Astrocyte (in vitro differentiated cells and primary cell): Measurements from ENCODE around the gene TMC2. TPM values are rescaled to one million over a fixed set of nuclear protein-coding genes. Genes with fewer than 3 reads are reported as not detected.

Experiments used
- DNase-seq: peaks from one replicate; pipeline ENCODE4 v3.0.0-alpha.2; 2010; ENCODE audit warnings: low read depth
- FAIRE-seq: peaks from 2 replicates; lab custom pipeline; 2011; peaks lifted over from hg19 to GRCh38; lab: Jason Lieb, UNC
- H2AFZ ChIP-seq: 2 replicates; pipeline ENCODE4 v1.6.0; 2012; ENCODE audit warnings: low read depth, low read length, inconsistent platforms
- H3K27ac ChIP-seq: 2 replicates; pipeline ENCODE4 v1.5.1; 2011; ENCODE audit warnings: low read depth, low read length, inconsistent platforms
- H3K27me3 ChIP-seq: 2 replicates; pipeline ENCODE4 v1.6.0; 2011; ENCODE audit warnings: low read length, inconsistent platforms; ENCODE audit not compliant: insufficient read depth
- H3K36me3 ChIP-seq: 2 replicates; pipeline ENCODE4 v1.5.1; 2011; ENCODE audit warnings: low read length, inconsistent platforms; ENCODE audit not compliant: insufficient read depth
- H3K4me1 ChIP-seq: 2 replicates; pipeline ENCODE4 v1.5.1; 2011; ENCODE audit warnings: low read length, inconsistent platforms; ENCODE audit not compliant: insufficient read depth
- H3K4me2 ChIP-seq: 2 replicates; pipeline ENCODE4 v1.6.0; 2012; ENCODE audit warnings: low read length, inconsistent platforms
- H3K4me3 ChIP-seq: 2 replicates; pipeline ENCODE4 v1.5.1; 2011; ENCODE audit warnings: low read depth, mild to moderate bottlenecking, low read length, inconsistent platforms; ENCODE audit not compliant: insufficient read depth
- H3K79me2 ChIP-seq: 2 replicates; pipeline ENCODE4 v1.6.0; 2012; ENCODE audit warnings: mild to moderate bottlenecking, low read length, inconsistent platforms; ENCODE audit not compliant: insufficient read depth
- H3K9ac ChIP-seq: 2 replicates; pipeline ENCODE4 v1.6.0; 2012; ENCODE audit warnings: mild to moderate bottlenecking, low read length, inconsistent platforms
- H3K9me3 ChIP-seq: 2 replicates; pipeline ENCODE4 v1.5.1; 2012; ENCODE audit warnings: low read depth, mild to moderate bottlenecking, low read length, inconsistent platforms; ENCODE audit not compliant: insufficient read depth
- H4K20me1 ChIP-seq: 2 replicates; pipeline ENCODE4 v1.6.0; 2012; ENCODE audit warnings: low read length, inconsistent platforms; ENCODE audit not compliant: insufficient read depth
- H3K27ac Mint-ChIP-seq: one replicate; pipeline ENCODE4 v1.8.0; 2021; ENCODE audit warnings: mild to moderate bottlenecking, mixed read lengths; ENCODE audit not compliant: unreplicated experiment
- H3K27me3 Mint-ChIP-seq: one replicate; pipeline ENCODE4 v1.8.0; 2021; ENCODE audit warnings: low read depth, mixed read lengths; ENCODE audit not compliant: unreplicated experiment
- H3K36me3 Mint-ChIP-seq: one replicate; pipeline ENCODE4 v1.8.0; 2021; ENCODE audit warnings: low read depth, mixed read lengths; ENCODE audit not compliant: unreplicated experiment
- H3K4me1 Mint-ChIP-seq: one replicate; pipeline ENCODE4 v1.8.0; 2021; ENCODE audit warnings: low read depth, mixed read lengths; ENCODE audit not compliant: unreplicated experiment
- H3K4me3 Mint-ChIP-seq: one replicate; pipeline ENCODE4 v1.8.0; 2021; ENCODE audit warnings: mild to moderate bottlenecking, moderate library complexity, mixed read lengths; ENCODE audit not compliant: unreplicated experiment
- H3K9me3 Mint-ChIP-seq: one replicate; pipeline ENCODE4 v1.8.0; 2021; ENCODE audit warnings: mild to moderate bottlenecking, mixed read lengths; ENCODE audit not compliant: unreplicated experiment
- EZH2 ChIP-seq: IDR thresholded peaks from 2 replicates; pipeline ENCODE4 v1.6.1; 2012; ENCODE audit warnings: mild to moderate bottlenecking, low read length, inconsistent platforms; ENCODE audit not compliant: insufficient read depth
- total RNA-seq: library from RNA; stranded (reverse); gene quantifications from 2 replicates; pipeline ENCODE4 v1.2.1, GENCODE V29; 2021
- TF ChIP-seq, protein P1 (sequence below): IDR thresholded peaks from 2 replicates; pipeline ENCODE4 v1.5.1; 2011; ENCODE audit warnings: low read depth, mild to moderate bottlenecking, inconsistent platforms, low read length, moderate library complexity; ENCODE audit not compliant: insufficient read depth

Gene TMC2
- total RNA-seq, 1 donor from 2014 or later, result not detected

DNA sequence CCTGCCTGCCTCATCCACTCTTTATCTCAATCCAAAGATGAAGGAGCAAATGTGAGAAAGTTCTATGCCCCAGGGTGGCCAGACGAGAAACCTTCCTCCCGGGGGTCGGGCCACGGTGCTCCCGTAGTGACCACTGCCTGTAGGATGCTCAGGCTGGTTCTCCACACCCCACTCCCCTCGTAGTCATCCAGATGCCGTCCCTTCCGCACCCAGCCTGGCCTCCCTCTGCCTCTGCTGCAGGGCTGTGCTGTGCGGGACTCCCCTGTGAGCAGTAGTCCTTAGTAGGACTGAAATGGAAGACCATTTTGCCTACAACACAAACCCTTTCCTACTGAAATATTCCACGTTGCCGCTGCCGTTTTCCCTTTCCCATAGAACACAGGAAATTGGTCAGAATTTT is 2.0 kb downstream of the TMC2 start:
- DNase-seq, result no peak

DNA sequence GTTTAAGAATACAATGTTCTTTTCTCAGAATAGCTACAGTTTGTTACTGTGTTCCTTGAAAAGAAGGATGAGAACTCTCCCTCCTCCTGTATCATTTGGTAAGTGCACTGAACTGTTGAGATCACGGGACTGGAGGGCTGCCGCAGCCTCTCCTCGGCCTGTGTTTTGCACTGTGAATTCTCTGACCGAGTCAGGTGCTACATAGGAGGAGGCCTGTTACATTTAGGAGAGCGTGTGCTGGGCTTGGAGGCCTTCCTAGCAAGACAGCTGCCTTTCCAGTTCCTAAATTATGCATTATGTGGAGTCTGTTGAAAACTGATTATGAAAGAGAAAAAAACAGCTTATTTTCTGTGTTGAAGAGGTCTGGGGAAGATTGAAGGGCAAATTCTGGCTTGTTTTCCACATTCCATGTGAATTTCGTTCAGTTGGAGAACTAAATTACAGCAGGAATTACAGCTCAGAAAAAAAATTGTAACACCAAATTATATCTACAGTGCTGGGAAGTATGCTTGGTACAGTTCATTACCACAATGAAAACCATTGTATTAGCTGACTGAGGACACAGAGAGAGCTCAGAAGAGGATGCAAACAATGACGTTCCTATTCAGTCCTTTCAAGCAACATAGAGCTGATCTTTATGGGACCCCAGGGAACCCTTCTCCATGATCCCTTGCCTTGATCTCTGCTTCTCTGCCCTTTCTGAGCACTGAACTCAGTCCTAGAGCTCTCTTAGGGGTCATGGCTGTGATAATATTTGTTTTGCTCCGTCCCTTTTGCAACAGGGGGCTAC is 2.8 kb downstream of the TMC2 start:
- Histone ChIP-seq H3K4me2 (no peak overlapping the region), H2AFZ (no peak overlapping the region), H3K9me3 (no peaks in the 10 kb centered on the region), H3K4me1 (no peaks in the 10 kb centered on the region), H3K27ac (no peak overlapping the region), H3K9ac (no peak overlapping the region), H4K20me1 (no peaks in the 10 kb centered on the region), H3K4me3 (no peak overlapping the region), H3K79me2 (no peaks in the 10 kb centered on the region), H3K36me3 (no peaks in the 10 kb centered on the region), H3K27me3 (peaks cover 23% of the 10 kb centered on the region)
- DNase-seq, result no peak
- H3K27ac Mint-ChIP-seq, result no peak overlapping the region
- peaks cover 25% of the 10 kb centered on the region for H3K27me3 Mint-ChIP-seq
- no peak for FAIRE-seq
- TF ChIP-seq, protein P1, sequence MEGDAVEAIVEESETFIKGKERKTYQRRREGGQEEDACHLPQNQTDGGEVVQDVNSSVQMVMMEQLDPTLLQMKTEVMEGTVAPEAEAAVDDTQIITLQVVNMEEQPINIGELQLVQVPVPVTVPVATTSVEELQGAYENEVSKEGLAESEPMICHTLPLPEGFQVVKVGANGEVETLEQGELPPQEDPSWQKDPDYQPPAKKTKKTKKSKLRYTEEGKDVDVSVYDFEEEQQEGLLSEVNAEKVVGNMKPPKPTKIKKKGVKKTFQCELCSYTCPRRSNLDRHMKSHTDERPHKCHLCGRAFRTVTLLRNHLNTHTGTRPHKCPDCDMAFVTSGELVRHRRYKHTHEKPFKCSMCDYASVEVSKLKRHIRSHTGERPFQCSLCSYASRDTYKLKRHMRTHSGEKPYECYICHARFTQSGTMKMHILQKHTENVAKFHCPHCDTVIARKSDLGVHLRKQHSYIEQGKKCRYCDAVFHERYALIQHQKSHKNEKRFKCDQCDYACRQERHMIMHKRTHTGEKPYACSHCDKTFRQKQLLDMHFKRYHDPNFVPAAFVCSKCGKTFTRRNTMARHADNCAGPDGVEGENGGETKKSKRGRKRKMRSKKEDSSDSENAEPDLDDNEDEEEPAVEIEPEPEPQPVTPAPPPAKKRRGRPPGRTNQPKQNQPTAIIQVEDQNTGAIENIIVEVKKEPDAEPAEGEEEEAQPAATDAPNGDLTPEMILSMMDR, result no peak
- no peak for TF ChIP-seq EZH2
- H3K4me3 Mint-ChIP-seq, result no peak overlapping the region
- no peaks in the 10 kb centered on the region for H3K36me3 Mint-ChIP-seq
- no peaks in the 10 kb centered on the region for H3K4me1 Mint-ChIP-seq
- no peaks in the 10 kb centered on the region for H3K9me3 Mint-ChIP-seq

More for the DNA sequence above, 2.0 kb downstream of the TMC2 start:
- no peak for FAIRE-seq
- TF ChIP-seq, protein P1, result no peak
- no peak for TF ChIP-seq EZH2
- peaks cover 28% of the 10 kb centered on the region for H3K27me3 ChIP-seq
- no peaks in the 10 kb centered on the region for H3K9me3 ChIP-seq
- H3K9me3 Mint-ChIP-seq, result no peaks in the 10 kb centered on the region
- no peaks in the 10 kb centered on the region for H3K79me2 ChIP-seq
- H4K20me1 ChIP-seq, result no peaks in the 10 kb centered on the region
- no peak overlapping the region for H3K4me2 ChIP-seq
- H3K36me3 Mint-ChIP-seq, result no peaks in the 10 kb centered on the region
- H2AFZ ChIP-seq, result no peak overlapping the region
- H3K36me3 ChIP-seq, result no peaks in the 10 kb centered on the region
- no peak overlapping the region for H3K27ac ChIP-seq
- peaks cover 33% of the 10 kb centered on the region for H3K27me3 Mint-ChIP-seq
- no peak overlapping the region for H3K4me3 ChIP-seq
- H3K4me1 ChIP-seq, result no peaks in the 10 kb centered on the region
- H3K27ac Mint-ChIP-seq, result no peak overlapping the region
- no peak overlapping the region for H3K9ac ChIP-seq
- H3K4me3 Mint-ChIP-seq, result no peak overlapping the region
- no peaks in the 10 kb centered on the region for H3K4me1 Mint-ChIP-seq

DNA sequence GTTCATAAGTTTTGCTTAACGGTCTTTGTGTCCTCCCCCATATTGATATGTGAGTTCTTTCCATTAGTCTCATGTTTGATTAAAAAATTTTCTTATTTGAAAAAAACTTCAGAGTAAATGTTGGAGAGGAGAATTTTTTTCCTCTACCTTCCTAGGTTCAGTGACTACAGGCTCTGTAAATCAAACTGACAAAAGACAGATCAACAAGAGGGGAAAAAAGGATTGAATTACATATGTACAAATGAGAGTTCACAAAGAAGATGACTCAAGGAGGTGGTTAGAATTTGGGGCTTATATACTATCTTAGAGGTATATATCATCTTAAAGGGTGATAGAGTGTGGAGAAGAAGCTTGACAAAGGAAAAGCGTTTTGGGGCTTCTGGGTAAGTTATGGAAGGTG is 5.6 kb downstream of the TMC2 start:
- FAIRE-seq (no peak), DNase-seq (no peak)
- Mint-ChIP-seq H3K27ac (no peak overlapping the region), H3K9me3 (no peaks in the 10 kb centered on the region), H3K36me3 (no peaks in the 10 kb centered on the region), H3K27me3 (peaks cover 17% of the 10 kb centered on the region), H3K4me3 (no peak overlapping the region), H3K4me1 (no peaks in the 10 kb centered on the region)
- Histone ChIP-seq H4K20me1 (no peaks in the 10 kb centered on the region), H3K27me3 (peaks cover 26% of the 10 kb centered on the region), H3K4me2 (no peak overlapping the region), H3K4me1 (no peaks in the 10 kb centered on the region), H3K9me3 (no peaks in the 10 kb centered on the region), H3K36me3 (no peaks in the 10 kb centered on the region), H3K79me2 (no peaks in the 10 kb centered on the region), H2AFZ (no peak overlapping the region), H3K9ac (no peak overlapping the region), H3K27ac (no peak overlapping the region), H3K4me3 (no peak overlapping the region)
- no peak for TF ChIP-seq EZH2
- TF ChIP-seq, protein P1, result no peak
